Naive thymus-derived CD4-positive, alpha-beta T cell (primary cell): ENCODE data around the gene OLR1. TPM values are rescaled to one million over a fixed set of nuclear protein-coding genes. Genes with fewer than 3 reads are reported as not detected.

Experiments used
- ATAC-seq: fragments of 150-1000 bp; cut with Tn5 transposase; 2 replicates; pipeline ENCODE4 v1.10.0; 2021; ENCODE audit warnings: mild to moderate bottlenecking, moderate library complexity
- CTCF ChIA-PET: fragments of 350-600 bp; sonication (Branson Sonifier 250); formaldehyde crosslinking; loops from one replicate; lab custom pipeline; 2021; ENCODE audit warnings: antibody characterized with exemption; lab: Charles Lee
- POLR2A ChIA-PET: fragments of 350-600 bp; sonication (Branson Sonifier 250); formaldehyde crosslinking; loops from one replicate; lab custom pipeline; 2021; ENCODE audit warnings: antibody characterized with exemption, inconsistent platforms; lab: Charles Lee
- DNase-seq, 9 donors: peaks; one replicate each; pipeline versions ENCODE4 v3.0.0 to v3.0.0-alpha.2; 2020 to 2022; ENCODE audit warnings: mixed read lengths in 1 of 9
- H3K27ac ChIP-seq: one replicate; pipeline ENCODE4 v1.7.0; 2013; ENCODE audit warnings: mild to moderate bottlenecking, low read depth, low read length, moderate library complexity
- H3K27me3 ChIP-seq, 2 donors: one replicate each; pipeline ENCODE4 v1.7.0; 2013; ENCODE audit warnings: low read length in 2 of 2, mild to moderate bottlenecking in 2 of 2, moderate library complexity in 2 of 2; ENCODE audit not compliant: control insufficient read depth in 2 of 2, insufficient read depth in 2 of 2
- H3K36me3 ChIP-seq, 3 experiments: 1 replicate in 2 of 3; 2 replicates in 1 of 3; pipeline ENCODE4 v1.7.0; 2013; ENCODE audit warnings: low read length in 3 of 3, mild to moderate bottlenecking in 3 of 3, moderate library complexity in 1 of 3; ENCODE audit not compliant: insufficient read depth in 3 of 3, control insufficient read depth in 2 of 3
- H3K4me1 ChIP-seq, 2 donors: one replicate each; pipeline ENCODE4 v1.7.0; 2013; ENCODE audit warnings: low read length in 2 of 2, mild to moderate bottlenecking in 2 of 2, moderate library complexity in 1 of 2; ENCODE audit not compliant: control insufficient read depth in 2 of 2, insufficient read depth in 2 of 2
- H3K4me3 ChIP-seq: 2 replicates; pipeline ENCODE4 v1.7.0; 2013; ENCODE audit warnings: mild to moderate bottlenecking, low read length
- H3K9me3 ChIP-seq, 3 experiments: 1 replicate in 2 of 3; 2 replicates in 1 of 3; pipeline ENCODE4 v1.7.0; 2013; ENCODE audit warnings: low read length in 3 of 3; ENCODE audit not compliant: control insufficient read depth in 2 of 3
- H3K27ac Mint-ChIP-seq, 9 donors: one replicate each; pipeline ENCODE4 v1.8.0; 2020 to 2022; ENCODE audit warnings: mixed read lengths in 9 of 9, mild to moderate bottlenecking in 8 of 9, moderate library complexity in 5 of 9, inconsistent platforms in 2 of 9
- H3K27me3 Mint-ChIP-seq, 5 donors: one replicate each; pipeline ENCODE4 v1.8.0; 2021 to 2022; ENCODE audit warnings: mixed read lengths in 5 of 5, mild to moderate bottlenecking in 1 of 5
- H3K36me3 Mint-ChIP-seq, 5 donors: one replicate each; pipeline ENCODE4 v1.8.0; 2020 to 2022; ENCODE audit warnings: mixed read lengths in 5 of 5, mild to moderate bottlenecking in 3 of 5, inconsistent platforms in 1 of 5
- H3K4me1 Mint-ChIP-seq, 7 donors: one replicate each; pipeline ENCODE4 v1.8.0; 2020 to 2022; ENCODE audit warnings: mixed read lengths in 7 of 7, mild to moderate bottlenecking in 3 of 7, inconsistent platforms in 1 of 7
- H3K4me3 Mint-ChIP-seq, 10 donors: one replicate each; pipeline ENCODE4 v1.8.0; 2020 to 2022; ENCODE audit warnings: mild to moderate bottlenecking in 10 of 10, mixed read lengths in 10 of 10, moderate library complexity in 6 of 10, inconsistent platforms in 2 of 10
- H3K9me3 Mint-ChIP-seq, 11 donors: one replicate each; pipeline ENCODE4 v1.8.0; 2020 to 2022; ENCODE audit warnings: mixed read lengths in 11 of 11, mild to moderate bottlenecking in 4 of 11, inconsistent platforms in 1 of 11, moderate library complexity in 1 of 11
- intact Hi-C, 2 donors: fragments of 100-400 bp; cut with micrococcal nuclease; formaldehyde crosslinking; loops; one replicate each; pipeline ENCODE4 v1.15.1; 2023
- polyA plus RNA-seq, 2 donors: library from polyadenylated mRNA; unstranded; fragments of 300-500 nt; fragmentation: Illumina TruSeq; gene quantifications; one replicate each; pipeline ENCODE4 v1.2.3, GENCODE V29; 2021
- total RNA-seq, 6 experiments: library from RNA in 5 of 6; stranded (reverse) in 5 of 6; gene quantifications; 1 replicate in 5 of 6; 2 replicates in 1 of 6; pipeline ENCODE4 v1.2.3 and lab custom pipeline; 2021 to 2026

OLR1 gene
- total and polyA plus RNA-seq, 7 experiments from 2014 or later, result 3.1 to 4.0 TPM; not detected in 5

DNA sequence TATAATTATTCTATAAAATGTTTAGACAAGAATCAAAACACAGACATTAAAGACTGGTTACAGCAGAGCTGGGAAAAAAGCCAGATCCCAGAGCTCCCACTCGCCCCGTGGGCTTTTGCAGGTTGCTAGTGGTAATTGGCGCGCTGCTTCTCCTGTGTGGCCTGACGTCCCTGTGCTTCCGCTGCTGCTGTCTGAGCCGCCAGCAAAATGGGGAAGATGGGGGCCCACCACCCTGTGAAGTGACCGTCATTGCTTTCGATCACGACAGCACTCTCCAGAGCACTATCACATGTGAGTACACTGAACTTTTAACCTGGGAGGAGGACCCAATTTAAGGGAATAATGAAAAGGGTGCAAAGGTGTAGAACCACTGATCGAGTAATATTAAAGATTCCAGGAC is 14.4 kb upstream of the OLR1 start:
- no peaks in the 10 kb centered on the region for H3K9me3 Mint-ChIP-seq
- CTCF ChIA-PET, result no interaction called here
- intact Hi-C loops, result no loop called here
- no peak overlapping the region for H3K4me3 ChIP-seq
- POLR2A ChIA-PET, result no interaction called here
- ATAC-seq (peak; percentile 61), DNase-seq (no peak)
- H3K4me3 Mint-ChIP-seq, result no peak overlapping the region
- no peaks in the 10 kb centered on the region for H3K27me3 ChIP-seq
- no peak overlapping the region for H3K27ac ChIP-seq
- H3K4me1 ChIP-seq, result no peaks in the 10 kb centered on the region
- no peaks in the 10 kb centered on the region for H3K9me3 ChIP-seq
- peaks cover 5 to 41% (median 17%) of the 10 kb centered on the region in 5 donors for H3K27me3 Mint-ChIP-seq
- no peaks in the 10 kb centered on the region for H3K36me3 ChIP-seq
- H3K27ac Mint-ChIP-seq, result no peak overlapping the region
- H3K36me3 Mint-ChIP-seq, result no peaks in the 10 kb centered on the region
- H3K4me1 Mint-ChIP-seq, result peaks cover 0 to 8% (median 4%) of the 10 kb centered on the region in 7 donors

DNA sequence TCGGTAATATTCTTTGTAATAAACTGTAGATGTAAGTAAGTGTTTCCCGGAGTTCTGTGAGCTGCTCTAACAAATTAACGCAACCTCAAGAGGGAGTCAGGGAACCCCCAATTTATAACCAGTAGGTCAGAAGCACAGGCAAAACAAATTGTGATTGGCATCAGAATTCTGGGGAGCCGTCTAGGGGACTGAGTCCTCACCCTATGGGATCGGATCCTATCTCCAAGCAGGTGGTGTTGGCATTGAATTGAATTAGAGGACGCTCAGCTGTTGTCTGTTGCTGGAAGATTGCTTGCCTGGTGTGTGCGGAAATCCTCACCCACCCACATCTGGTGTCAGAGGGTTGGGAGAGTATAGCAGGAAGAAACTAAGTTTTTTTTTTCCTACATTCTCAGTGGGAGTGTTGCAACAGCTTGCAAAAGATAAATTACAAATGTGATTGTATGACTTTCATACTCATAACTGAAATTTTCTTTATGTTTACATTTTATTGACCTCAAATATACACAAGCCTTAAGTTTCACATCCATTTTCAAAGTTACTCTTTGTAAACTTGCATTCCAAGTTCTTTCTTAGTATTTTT is 12.4 kb upstream of the OLR1 start:
- CTCF ChIA-PET, result no interaction called here
- H3K4me1 ChIP-seq, result no peaks in the 10 kb centered on the region

GRCh38 chr12:10182354-10183049 is 10.6 kb upstream of the OLR1 start:
- Mint-ChIP-seq H3K36me3 (no peaks in the 10 kb centered on the region), H3K27ac (no peak overlapping the region), H3K27me3 (peaks cover 5 to 35% (median 17%) of the 10 kb centered on the region in 5 donors), H3K9me3 (no peaks in the 10 kb centered on the region), H3K4me3 (no peak overlapping the region), H3K4me1 (peaks cover 0 to 7% (median 0%) of the 10 kb centered on the region in 7 donors)
- H3K4me1 ChIP-seq, result no peaks in the 10 kb centered on the region
- H3K27ac ChIP-seq, result no peak overlapping the region
- no peak overlapping the region for H3K4me3 ChIP-seq
- ChIA-PET CTCF (interaction anchor here (0.6 kb wide), 1 partner anchor 22 kb away, joined by 4 read pairs; no protein-coding TSS in a partner anchor), POLR2A (no interaction called here)
- no peaks in the 10 kb centered on the region for H3K36me3 ChIP-seq
- no peaks in the 10 kb centered on the region for H3K27me3 ChIP-seq
- ATAC-seq (peak; percentile 84), DNase-seq (no peak)
- intact Hi-C loops, result no loop called here
- no peaks in the 10 kb centered on the region for H3K9me3 ChIP-seq

More for the DNA sequence above, 12.4 kb upstream of the OLR1 start:
- no peak overlapping the region for H3K27ac Mint-ChIP-seq
- no peaks in the 10 kb centered on the region for H3K9me3 Mint-ChIP-seq
- Histone ChIP-seq H3K27me3 (no peaks in the 10 kb centered on the region), H3K9me3 (no peaks in the 10 kb centered on the region), H3K36me3 (no peaks in the 10 kb centered on the region), H3K27ac (no peak overlapping the region), H3K4me3 (no peak overlapping the region)
- no peaks in the 10 kb centered on the region for H3K36me3 Mint-ChIP-seq
- peaks cover 5 to 33% (median 17%) of the 10 kb centered on the region in 5 donors for H3K27me3 Mint-ChIP-seq
- H3K4me1 Mint-ChIP-seq, result peaks cover 0 to 5% (median 0%) of the 10 kb centered on the region in 7 donors
- POLR2A ChIA-PET, result interaction anchor here (0.7 kb wide), 1 partner anchor 9 kb away, joined by 4 read pairs; no protein-coding TSS in a partner anchor
- intact Hi-C loops, result no loop called here
- no peak for DNase-seq
- H3K4me3 Mint-ChIP-seq, result no peak overlapping the region
- ATAC-seq, result peak; percentile 35

- ChIA-PET CTCF (interaction anchor here (0.9 kb wide), 1 partner anchor 9 kb away, joined by 5 read pairs; no protein-coding TSS in a partner anchor), POLR2A (no interaction called here)
- ATAC-seq (no peak), DNase-seq (no peak)
- intact Hi-C loops, result no loop called here
- peaks cover 0 to 2% (median 0%) of the 10 kb centered on the region in 11 donors for H3K9me3 Mint-ChIP-seq
- Histone ChIP-seq H3K4me1 (no peaks in the 10 kb centered on the region), H3K27me3 (no peaks in the 10 kb centered on the region), H3K4me3 (no peak overlapping the region), H3K36me3 (no peaks in the 10 kb centered on the region), H3K9me3 (no peaks in the 10 kb centered on the region), H3K27ac (no peak overlapping the region)
- no peak overlapping the region for H3K27ac Mint-ChIP-seq
- peaks cover 0 to 43% (median 16%) of the 10 kb centered on the region in 5 donors for H3K27me3 Mint-ChIP-seq
- H3K4me1 Mint-ChIP-seq, result peaks cover 0 to 7% (median 0%) of the 10 kb centered on the region in 7 donors
- H3K36me3 Mint-ChIP-seq, result no peaks in the 10 kb centered on the region
- no peak overlapping the region for H3K4me3 Mint-ChIP-seq
Measured at GRCh38 chr12:10179776-10180181, 7.8 kb upstream of the OLR1 start.

GRCh38 chr12:10178821-10179220 is 6.9 kb upstream of the OLR1 start, which contains the start of gene TMEM52B:
Gene TMEM52B (plus strand): TSS chr12:10179032. CDS start chr12:10179575, 543 bp downstream.
- POLR2A ChIA-PET, result no interaction called here
- intact Hi-C loops, result no loop called here

GRCh38 chr12:10175846-10176636 is 4.1 kb upstream of the OLR1 start:
- CTCF ChIA-PET, result interaction anchor here (1.0 to 1.1 kb wide), 3 partner anchors 22 to 248 kb away, joined by 3 to 4 read pairs (median 3); no protein-coding TSS in a partner anchor
- POLR2A ChIA-PET, result no interaction called here
- H3K36me3 Mint-ChIP-seq, result no peaks in the 10 kb centered on the region
- intact Hi-C loops, result no loop called here
- H3K9me3 Mint-ChIP-seq, result peaks cover 0 to 2% (median 0%) of the 10 kb centered on the region in 11 donors
- Histone ChIP-seq H3K4me3 (no peak overlapping the region), H3K27ac (no peak overlapping the region), H3K9me3 (no peaks in the 10 kb centered on the region), H3K4me1 (no peaks in the 10 kb centered on the region), H3K36me3 (no peaks in the 10 kb centered on the region), H3K27me3 (no peaks in the 10 kb centered on the region)
- H3K27me3 Mint-ChIP-seq, result peaks cover 10 to 43% (median 19%) of the 10 kb centered on the region in 5 donors
- ATAC-seq (no peak), DNase-seq (no peak)
- peaks cover 0 to 2% (median 0%) of the 10 kb centered on the region in 7 donors for H3K4me1 Mint-ChIP-seq
- no peak overlapping the region for H3K4me3 Mint-ChIP-seq
- no peak overlapping the region for H3K27ac Mint-ChIP-seq

More at GRCh38 chr12:10178821-10179220, 6.9 kb upstream of the OLR1 start, which contains the start of gene TMEM52B:
- no peak within 1 kb of the TSS for H3K27ac Mint-ChIP-seq
- no peak within 1 kb of the TSS for H3K4me3 ChIP-seq
- H3K27me3 Mint-ChIP-seq, result peaks cover 0 to 43% (median 16%) of the 10 kb centered on the region in 5 donors
- H3K36me3 ChIP-seq, result no peaks in the 10 kb centered on the region
- no peaks in the 10 kb centered on the region for H3K9me3 ChIP-seq
- no peaks in the 10 kb centered on the region for H3K27me3 ChIP-seq
- ATAC-seq (no peak), DNase-seq (no peak)
- H3K4me1 ChIP-seq, result no peaks in the 10 kb centered on the region
- no peak within 1 kb of the TSS for H3K27ac ChIP-seq
- H3K9me3 Mint-ChIP-seq, result peaks cover 0 to 2% (median 0%) of the 10 kb centered on the region in 11 donors
- no peak within 1 kb of the TSS for H3K4me3 Mint-ChIP-seq
- peaks cover 0 to 7% (median 0%) of the 10 kb centered on the region in 7 donors for H3K4me1 Mint-ChIP-seq
- CTCF ChIA-PET, result no interaction called here
- H3K36me3 Mint-ChIP-seq, result no peaks in the 10 kb centered on the region
